ENCODE data around the gene GPR62.
A peak's percentile ranks its signal among the peaks of the same experiment; 100 is the strongest.

The GPR62 gene

DNA sequence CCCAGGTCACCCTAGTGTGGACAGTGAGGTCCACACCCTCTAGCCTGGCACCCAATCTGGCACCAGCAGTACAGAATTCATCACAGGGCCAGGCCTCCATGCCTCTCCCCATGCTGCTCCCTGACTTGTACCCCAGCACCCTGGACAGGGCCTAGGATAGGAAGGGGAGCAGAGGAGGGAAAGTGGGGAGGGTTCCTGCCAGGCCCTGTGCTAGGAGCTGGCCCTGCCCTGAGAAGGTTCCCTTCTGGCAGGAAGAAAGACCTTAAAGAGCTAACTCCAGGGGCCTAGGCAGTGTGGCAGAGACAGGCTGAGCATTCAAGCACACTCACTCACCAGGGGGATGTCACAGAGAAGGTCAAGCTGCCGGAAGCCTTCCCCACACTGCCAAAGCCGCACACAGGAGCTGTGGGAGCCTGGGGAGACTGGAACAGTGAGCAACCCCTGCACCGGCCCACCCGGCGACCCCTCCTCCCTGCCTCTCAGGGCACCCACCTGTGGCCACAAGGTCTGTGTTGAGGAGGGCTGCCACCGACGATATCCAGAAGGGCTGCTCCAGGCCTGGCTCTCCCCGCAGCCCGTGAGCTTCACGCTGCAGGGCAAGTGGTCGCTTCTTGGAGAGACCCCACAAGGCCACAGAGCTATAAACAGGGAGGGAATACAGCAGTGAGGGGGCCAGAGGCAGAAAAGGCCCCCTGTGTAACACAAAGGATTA, 20.9 kb upstream of the GPR62 start:
- H3K36me3 Mint-ChIP-seq (ENCODE audit: low read depth) = peaks cover 40% of the 10 kb centered on the region
- no peak for ATAC-seq
- no peak overlapping the region for H3K27ac Mint-ChIP-seq

DNA sequence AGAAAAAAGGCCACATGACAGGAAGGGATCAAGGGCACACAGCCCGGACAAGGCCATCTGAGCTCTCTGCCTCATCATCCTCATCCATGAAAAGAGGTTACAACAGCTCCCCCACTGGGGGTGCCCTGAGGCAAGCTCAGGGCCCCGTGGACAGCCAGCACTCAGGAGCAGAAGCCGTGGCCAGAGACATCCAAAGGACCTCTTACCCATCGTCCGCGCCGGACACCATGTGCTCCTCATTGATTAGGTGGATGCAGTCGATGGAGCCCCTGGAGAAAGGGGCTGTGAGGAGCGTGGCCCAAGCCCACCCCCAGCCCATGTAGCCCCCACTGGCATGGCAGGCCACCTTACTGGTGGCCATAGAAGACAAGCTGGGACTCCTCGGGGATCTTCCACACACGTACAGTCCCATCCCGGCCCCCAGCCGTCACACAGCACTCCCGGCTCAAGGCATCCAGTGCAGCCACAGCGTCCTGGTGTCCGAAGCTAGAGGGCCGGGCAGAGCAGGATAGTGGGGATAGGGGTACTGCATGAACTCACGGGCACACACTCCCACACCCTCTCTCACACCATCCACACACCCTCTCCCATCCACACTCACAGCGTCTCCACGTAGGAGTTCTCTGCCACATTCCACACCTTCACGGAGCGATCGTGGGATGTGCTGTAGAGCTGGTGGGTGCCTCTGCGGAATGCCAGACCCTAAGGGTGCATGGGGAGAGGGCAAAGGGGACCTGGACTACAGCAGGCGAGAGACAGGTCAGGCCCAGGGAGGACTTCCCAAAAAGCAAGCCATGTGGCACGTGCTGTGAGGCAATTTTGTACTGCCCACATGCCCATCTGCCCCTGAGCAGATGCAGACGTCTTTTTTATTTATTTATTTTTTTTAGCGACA, 19.9 kb upstream of the GPR62 start:
- no peaks in the 10 kb centered on the region for H3K9me3 Mint-ChIP-seq
- DNase-seq = no peak
- H3K4me1 Mint-ChIP-seq = peaks cover 15% of the 10 kb centered on the region
- H3K36me3 Mint-ChIP-seq (ENCODE audit: low read depth) = peaks cover 40% of the 10 kb centered on the region
- H3K27me3 Mint-ChIP-seq = no peaks in the 10 kb centered on the region
- no peak for ATAC-seq
- H3K4me3 Mint-ChIP-seq = no peak overlapping the region
- H3K27ac Mint-ChIP-seq = no peak overlapping the region

More for the DNA sequence above, 20.9 kb upstream of the GPR62 start:
- Mint-ChIP-seq H3K4me3 (no peak overlapping the region), H3K4me1 (peaks cover 6% of the 10 kb centered on the region), H3K27me3 (no peaks in the 10 kb centered on the region), H3K9me3 (no peaks in the 10 kb centered on the region)
- DNase-seq = no peak

DNA sequence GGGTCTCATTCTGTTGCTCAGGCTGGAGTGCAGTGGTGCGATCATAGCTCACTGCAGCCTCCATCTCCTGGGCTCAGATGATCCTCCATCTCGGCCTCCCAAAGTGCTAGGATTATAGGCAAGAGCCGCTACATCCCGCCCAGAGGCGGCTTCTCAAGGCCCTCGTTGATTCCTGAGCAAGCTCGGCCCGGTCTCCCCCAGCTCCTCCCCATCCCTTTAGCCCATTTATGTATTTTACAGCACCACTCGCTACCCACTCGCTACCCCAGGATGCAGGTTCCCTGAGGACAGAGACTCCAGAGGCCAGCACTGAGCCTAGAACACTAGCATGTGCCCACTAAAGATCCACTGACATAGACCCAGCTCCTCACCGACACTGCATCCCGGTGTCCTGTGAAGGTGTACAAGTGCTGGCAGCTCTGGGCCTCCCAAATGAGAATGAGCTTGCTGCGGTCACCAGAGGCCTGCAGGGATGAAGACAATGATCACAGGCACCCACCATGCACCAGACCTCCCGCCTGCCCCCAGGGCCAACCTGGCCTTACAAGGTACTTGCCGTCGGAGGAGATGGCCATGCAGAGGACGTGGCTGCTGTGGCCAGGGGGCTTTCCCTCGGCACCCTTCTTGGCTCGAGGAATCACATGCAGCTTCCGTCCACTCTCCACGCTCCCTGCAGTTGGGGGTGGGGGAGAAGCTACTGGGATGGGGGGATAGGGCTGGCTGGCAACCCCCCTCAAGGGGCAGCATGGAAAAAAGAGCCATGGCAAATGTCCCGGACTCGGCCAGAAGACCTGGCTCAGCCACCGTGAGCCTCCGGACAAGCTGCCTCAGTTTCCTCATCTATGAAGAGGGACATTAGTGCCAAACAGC, 19.1 kb upstream of the GPR62 start:
- no peak overlapping the region for H3K27ac Mint-ChIP-seq
- DNase-seq (no peak), ATAC-seq (no peak)
- H3K36me3 Mint-ChIP-seq (ENCODE audit: low read depth) = peaks cover 39% of the 10 kb centered on the region
- peaks cover 23% of the 10 kb centered on the region for H3K4me1 Mint-ChIP-seq
- no peak overlapping the region for H3K4me3 Mint-ChIP-seq
- H3K27me3 Mint-ChIP-seq = no peaks in the 10 kb centered on the region
- H3K9me3 Mint-ChIP-seq = no peaks in the 10 kb centered on the region

GRCh38 chr3:51937014-51937413, 18.2 kb upstream of the GPR62 start:
- no peak overlapping the region for H3K27ac Mint-ChIP-seq
- H3K36me3 Mint-ChIP-seq (ENCODE audit: low read depth) = peaks cover 33% of the 10 kb centered on the region
- DNase-seq (no peak), ATAC-seq (no peak)
- no peak overlapping the region for H3K4me3 Mint-ChIP-seq
- H3K4me1 Mint-ChIP-seq = peaks cover 23% of the 10 kb centered on the region
- no peaks in the 10 kb centered on the region for H3K9me3 Mint-ChIP-seq
- H3K27me3 Mint-ChIP-seq = no peaks in the 10 kb centered on the region

DNA sequence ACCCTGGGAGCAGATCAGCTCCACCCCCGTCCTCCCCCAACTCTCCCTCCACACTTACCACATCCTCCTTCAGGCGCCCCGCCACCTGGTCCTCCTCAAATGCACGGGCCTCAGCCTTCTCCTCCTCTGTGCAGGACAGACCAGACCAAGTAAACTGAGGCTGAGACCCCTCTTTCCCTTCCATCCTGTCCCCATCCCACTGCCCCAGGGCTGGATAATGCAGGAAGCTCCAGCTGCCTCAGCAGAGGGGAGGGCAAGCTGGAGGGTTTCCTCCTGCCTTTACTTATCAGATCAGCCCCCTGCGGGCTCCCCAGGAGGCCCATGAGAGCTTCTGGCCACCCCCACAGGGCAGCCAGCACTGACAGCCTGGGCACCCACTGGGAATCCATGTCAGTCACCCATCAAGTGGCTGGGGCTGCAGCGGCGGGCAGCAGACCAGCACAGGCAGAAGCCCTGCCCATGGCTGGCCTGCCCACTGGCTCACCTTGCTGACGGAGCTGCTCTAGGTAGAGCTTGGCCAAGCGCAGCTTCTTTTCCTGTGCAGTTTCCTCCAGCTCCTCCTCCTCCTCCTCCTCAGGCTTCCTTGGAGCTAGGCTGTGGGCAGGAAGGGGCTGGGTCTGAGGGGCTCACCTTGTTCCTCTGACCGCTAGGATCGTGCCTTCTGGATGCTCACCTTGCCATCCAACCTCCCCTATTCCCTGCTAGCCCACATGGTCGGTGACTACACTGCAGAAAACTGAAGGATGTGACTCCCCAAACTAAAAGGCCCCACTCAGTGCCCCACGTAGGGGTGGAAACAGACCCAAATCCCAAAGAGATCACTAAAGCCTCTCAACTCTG, 17.4 kb upstream of the GPR62 start:
- ATAC-seq (no peak), DNase-seq (no peak)
- H3K27ac Mint-ChIP-seq = no peak overlapping the region

GRCh38 chr3:51938780-51939425, 16.3 kb upstream of the GPR62 start:
- H3K9me3 Mint-ChIP-seq = no peaks in the 10 kb centered on the region
- H3K36me3 Mint-ChIP-seq (ENCODE audit: low read depth) = peaks cover 26% of the 10 kb centered on the region
- peak overlapping the region; percentile 17 for H3K27ac Mint-ChIP-seq
- ATAC-seq (no peak), DNase-seq (no peak)
- peaks cover 32% of the 10 kb centered on the region for H3K4me1 Mint-ChIP-seq
- no peaks in the 10 kb centered on the region for H3K27me3 Mint-ChIP-seq
- peak overlapping the region; percentile 18 for H3K4me3 Mint-ChIP-seq

More for the DNA sequence above, 17.4 kb upstream of the GPR62 start:
- Mint-ChIP-seq H3K27me3 (no peaks in the 10 kb centered on the region), H3K4me1 (peaks cover 28% of the 10 kb centered on the region), H3K4me3 (no peak overlapping the region), H3K9me3 (no peaks in the 10 kb centered on the region), H3K36me3 (ENCODE audit: low read depth) (peaks cover 31% of the 10 kb centered on the region)

GRCh38 chr3:51940648-51941462, 14.3 kb upstream of the GPR62 start:
- Mint-ChIP-seq H3K27ac (peak overlapping the region; percentile 63), H3K27me3 (no peaks in the 10 kb centered on the region), H3K4me3 (peak overlapping the region; percentile 79), H3K9me3 (no peaks in the 10 kb centered on the region), H3K36me3 (ENCODE audit: low read depth) (peaks cover 21% of the 10 kb centered on the region), H3K4me1 (peaks cover 32% of the 10 kb centered on the region)
- no peak for ATAC-seq
- no peak for DNase-seq

DNA sequence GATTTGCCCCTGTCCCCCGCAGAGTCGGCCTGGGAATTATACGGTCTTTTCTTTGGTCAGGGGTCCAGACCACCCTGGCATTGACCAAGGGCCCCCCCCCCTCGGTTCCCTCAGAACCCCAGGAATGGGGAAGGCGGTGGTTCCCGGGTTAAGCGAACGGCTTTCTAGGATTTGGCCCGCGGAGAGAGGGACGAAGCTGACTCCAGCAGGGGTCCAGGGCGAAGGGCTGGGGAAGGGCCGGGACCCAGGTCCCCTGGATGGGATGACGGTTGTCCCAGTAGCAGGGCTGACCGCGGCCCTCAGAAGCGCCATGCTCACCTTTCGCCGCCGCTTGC, 13.8 kb upstream of the GPR62 start:
- ATAC-seq = no peak

GRCh38 chr3:51941798-51942602, 13.2 kb upstream of the GPR62 start, which contains the start of the genes PARP3 and RRP9:
TSS of gene PARP3 (plus strand) at chr3:51942363. CDS start at chr3:51943356, 993 bp downstream.
TSS of gene RRP9 (minus strand) at chr3:51941904. CDS start at chr3:51941867, 37 bp downstream.
- ATAC-seq (peak; percentile 93), DNase-seq (peak; percentile 99)
- peak within 1 kb of the TSS; percentile 79 for H3K4me3 Mint-ChIP-seq
- no peaks in the 10 kb centered on the region for H3K9me3 Mint-ChIP-seq
- H3K36me3 Mint-ChIP-seq (ENCODE audit: low read depth) = peaks cover 19% of the 10 kb centered on the region
- H3K27me3 Mint-ChIP-seq = no peaks in the 10 kb centered on the region
- H3K27ac Mint-ChIP-seq = peak within 1 kb of the TSS; percentile 63
- peaks cover 32% of the 10 kb centered on the region for H3K4me1 Mint-ChIP-seq

More for the DNA sequence above, 13.8 kb upstream of the GPR62 start:
- peak overlapping the region; percentile 63 for H3K27ac Mint-ChIP-seq
- H3K9me3 Mint-ChIP-seq = no peaks in the 10 kb centered on the region
- H3K27me3 Mint-ChIP-seq = no peaks in the 10 kb centered on the region
- H3K4me1 Mint-ChIP-seq = peaks cover 32% of the 10 kb centered on the region
- H3K36me3 Mint-ChIP-seq (ENCODE audit: low read depth) = peaks cover 21% of the 10 kb centered on the region
- DNase-seq = no peak
- peak overlapping the region; percentile 79 for H3K4me3 Mint-ChIP-seq

- peak; percentile 69 for DNase-seq
- H3K27me3 Mint-ChIP-seq = no peaks in the 10 kb centered on the region
- peaks cover 32% of the 10 kb centered on the region for H3K4me1 Mint-ChIP-seq
- H3K9me3 Mint-ChIP-seq = no peaks in the 10 kb centered on the region
- H3K27ac Mint-ChIP-seq = peak overlapping the region; percentile 63
- peaks cover 14% of the 10 kb centered on the region for H3K36me3 Mint-ChIP-seq (ENCODE audit: low read depth)
- H3K4me3 Mint-ChIP-seq = peak overlapping the region; percentile 79
- peak; percentile 29 for ATAC-seq
These were observed 12.4 kb upstream of the GPR62 start for GRCh38 chr3:51942603-51943450.

Data from activated naive CD8-positive, alpha-beta T cell treated with anti-CD3 and anti-CD28 coated beads, Interleukin-2, amount 50 U/mL, for 24 hours (primary cell).